Measurements from ENCODE around the gene RPLP1.
"Not testable (repeated sequence)": the region's sequence is repeated elsewhere in the genome, so short reads cannot be mapped to it uniquely, and the experiment has no call there.

Gene RPLP1

GRCh38 chr15:69443032-69443611, 9.5 kb upstream of the RPLP1 start:
- DNase-seq, result peak; percentile 30

GRCh38 chr15:69444686-69445085, 7.9 kb upstream of the RPLP1 start:
- no peak for DNase-seq

- no peak for DNase-seq
These were observed 5.7 kb upstream of the RPLP1 start for GRCh38 chr15:69446953-69447352.

GRCh38 chr15:69450221-69450620, 2.4 kb upstream of the RPLP1 start:
- not testable (repeated sequence) for DNase-seq

GRCh38 chr15:69450968-69451695, 1.5 kb upstream of the RPLP1 start:
- no peak for DNase-seq

GRCh38 chr15:69451951-69452691, 497 bp upstream of the RPLP1 start:
- peak; percentile 38 for DNase-seq

- DNase-seq, result no peak
These were observed 2.3 kb downstream of the RPLP1 start for GRCh38 chr15:69454953-69455352.

- no peak for DNase-seq
These were observed 3.9 kb downstream of the RPLP1 start for GRCh38 chr15:69456208-69457166.

GRCh38 chr15:69457304-69458280, 5.0 kb downstream of the RPLP1 start:
- DNase-seq, result peak; percentile 27

GRCh38 chr15:69459066-69459465, 6.4 kb downstream of the RPLP1 start:
- DNase-seq, result no peak

GRCh38 chr15:69460481-69460880, 7.9 kb downstream of the RPLP1 start:
- no peak for DNase-seq

- no peak for DNase-seq
These were observed 9.4 kb downstream of the RPLP1 start for GRCh38 chr15:69462030-69462492.

GRCh38 chr15:69462493-69463181, 10.0 kb downstream of the RPLP1 start:
- peak; percentile 95 for DNase-seq

- no peak for DNase-seq
These were observed 10.7 kb downstream of the RPLP1 start for GRCh38 chr15:69463182-69463756.

- DNase-seq, result no peak
These were observed 12.6 kb downstream of the RPLP1 start for GRCh38 chr15:69465253-69465652.

GRCh38 chr15:69466733-69467132, 14.1 kb downstream of the RPLP1 start:
- DNase-seq, result no peak

GRCh38 chr15:69467636-69468035, 15.0 kb downstream of the RPLP1 start:
- no peak for DNase-seq

- peak; percentile 89 for DNase-seq
These were observed 15.9 kb downstream of the RPLP1 start for GRCh38 chr15:69468241-69469121.

GRCh38 chr15:69469467-69470201, 17.0 kb downstream of the RPLP1 start:
- DNase-seq, result no peak

Data from activated CD4-positive, alpha-beta T cell treated with anti-CD3 and anti-CD28 coated beads, Interleukin-10, Interleukin-2, amounts not matched to agents 100 ng/mL and 50 ng/mL, durations not matched to agents 16 hours and 8 hours (primary cell).